ENCODE data around the gene GALNT9.

GALNT9 gene

DNA sequence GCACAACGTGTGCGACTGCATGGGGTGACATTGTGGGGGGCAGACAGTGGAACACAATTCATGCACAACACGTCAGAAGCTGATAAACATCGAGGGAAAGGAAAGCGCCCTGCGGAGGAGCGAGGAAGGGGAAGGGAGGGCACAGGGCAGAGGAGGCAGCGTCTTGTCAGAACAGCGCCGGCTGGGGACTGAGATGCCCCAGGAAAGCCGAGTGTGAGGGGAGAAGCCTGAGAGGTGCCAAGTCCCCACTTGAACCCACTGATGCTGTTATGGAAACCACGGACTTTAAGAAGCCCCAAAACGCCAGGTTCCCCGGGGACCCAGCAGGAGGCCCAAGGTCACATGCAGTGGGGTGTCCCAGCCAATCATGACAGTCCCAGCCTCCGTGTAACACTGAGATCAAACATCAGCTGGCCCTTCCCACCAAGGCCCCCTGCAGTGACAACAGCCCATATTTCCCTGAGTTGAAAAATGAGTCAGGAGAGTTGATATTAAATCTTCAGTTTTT is 70.0 kb downstream of the GALNT9 start:
- TF ChIP-seq, protein P1, sequence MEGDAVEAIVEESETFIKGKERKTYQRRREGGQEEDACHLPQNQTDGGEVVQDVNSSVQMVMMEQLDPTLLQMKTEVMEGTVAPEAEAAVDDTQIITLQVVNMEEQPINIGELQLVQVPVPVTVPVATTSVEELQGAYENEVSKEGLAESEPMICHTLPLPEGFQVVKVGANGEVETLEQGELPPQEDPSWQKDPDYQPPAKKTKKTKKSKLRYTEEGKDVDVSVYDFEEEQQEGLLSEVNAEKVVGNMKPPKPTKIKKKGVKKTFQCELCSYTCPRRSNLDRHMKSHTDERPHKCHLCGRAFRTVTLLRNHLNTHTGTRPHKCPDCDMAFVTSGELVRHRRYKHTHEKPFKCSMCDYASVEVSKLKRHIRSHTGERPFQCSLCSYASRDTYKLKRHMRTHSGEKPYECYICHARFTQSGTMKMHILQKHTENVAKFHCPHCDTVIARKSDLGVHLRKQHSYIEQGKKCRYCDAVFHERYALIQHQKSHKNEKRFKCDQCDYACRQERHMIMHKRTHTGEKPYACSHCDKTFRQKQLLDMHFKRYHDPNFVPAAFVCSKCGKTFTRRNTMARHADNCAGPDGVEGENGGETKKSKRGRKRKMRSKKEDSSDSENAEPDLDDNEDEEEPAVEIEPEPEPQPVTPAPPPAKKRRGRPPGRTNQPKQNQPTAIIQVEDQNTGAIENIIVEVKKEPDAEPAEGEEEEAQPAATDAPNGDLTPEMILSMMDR (conservative IDR thresholded peaks at IDR 0.05; ENCODE audit: control insufficient read depth, insufficient read depth, low read depth, low read length) = no peak
- no peak overlapping the region for H3K4me3 ChIP-seq (ENCODE audit: control insufficient read depth, low read depth, low read length)
- DNase-seq (ENCODE audit: low read depth) = no peak

DNA sequence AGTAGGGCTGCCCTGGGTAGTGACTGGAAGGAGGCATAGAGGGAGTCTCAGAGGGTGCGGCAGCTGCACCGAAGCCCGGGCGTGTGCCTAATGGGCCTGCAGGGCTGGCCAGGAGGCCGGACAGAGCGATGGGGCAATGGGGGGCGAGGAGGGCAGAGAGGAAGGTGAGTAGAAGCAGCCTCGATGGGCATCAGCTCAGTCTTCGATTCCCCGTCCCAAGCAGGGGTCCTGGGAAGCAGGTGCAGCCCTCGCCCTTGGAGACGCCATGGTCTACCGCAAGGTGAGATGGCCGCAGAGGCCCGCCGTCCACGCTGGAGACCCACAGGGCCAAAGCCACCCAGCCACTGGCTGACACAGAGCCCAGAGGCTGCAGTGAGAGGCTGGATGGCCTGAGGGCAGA is 70.8 kb downstream of the GALNT9 start:
- H3K4me3 ChIP-seq (ENCODE audit: control insufficient read depth, low read depth, low read length) = no peak overlapping the region
- no peak for DNase-seq (ENCODE audit: low read depth)
- TF ChIP-seq, protein P1 (conservative IDR thresholded peaks at IDR 0.05; ENCODE audit: control insufficient read depth, insufficient read depth, low read depth, low read length) = no peak

DNA sequence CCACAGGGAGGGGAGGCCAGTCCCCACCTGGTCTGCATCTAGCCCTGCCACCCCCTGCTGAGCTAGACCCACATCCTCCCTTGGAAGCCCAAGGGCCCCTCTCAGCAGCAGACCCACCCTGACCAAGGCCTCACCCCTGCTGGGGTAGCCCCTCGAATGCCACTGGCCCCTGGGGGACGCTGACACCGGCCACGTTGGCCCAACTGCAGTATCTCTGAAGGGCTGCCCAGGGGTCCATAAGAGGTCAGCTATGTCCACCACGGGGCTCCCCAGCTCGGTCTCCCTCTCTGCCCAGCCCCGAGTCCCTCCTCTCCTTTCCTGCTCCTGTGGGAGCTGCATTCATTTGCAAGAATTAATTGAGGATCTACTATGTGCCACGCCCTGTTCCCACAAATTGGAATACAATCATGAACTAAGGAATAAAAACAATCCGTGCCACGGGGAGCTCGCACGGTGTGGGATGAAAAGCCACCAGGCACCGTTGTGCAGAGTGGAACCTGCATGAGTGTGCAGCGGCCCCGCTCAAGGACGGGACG is 71.4 kb downstream of the GALNT9 start:
- no peak for DNase-seq (ENCODE audit: low read depth)
- H3K4me3 ChIP-seq (ENCODE audit: control insufficient read depth, low read depth, low read length) = no peak overlapping the region
- TF ChIP-seq, protein P1 (conservative IDR thresholded peaks at IDR 0.05; ENCODE audit: control insufficient read depth, insufficient read depth, low read depth, low read length) = no peak

DNA sequence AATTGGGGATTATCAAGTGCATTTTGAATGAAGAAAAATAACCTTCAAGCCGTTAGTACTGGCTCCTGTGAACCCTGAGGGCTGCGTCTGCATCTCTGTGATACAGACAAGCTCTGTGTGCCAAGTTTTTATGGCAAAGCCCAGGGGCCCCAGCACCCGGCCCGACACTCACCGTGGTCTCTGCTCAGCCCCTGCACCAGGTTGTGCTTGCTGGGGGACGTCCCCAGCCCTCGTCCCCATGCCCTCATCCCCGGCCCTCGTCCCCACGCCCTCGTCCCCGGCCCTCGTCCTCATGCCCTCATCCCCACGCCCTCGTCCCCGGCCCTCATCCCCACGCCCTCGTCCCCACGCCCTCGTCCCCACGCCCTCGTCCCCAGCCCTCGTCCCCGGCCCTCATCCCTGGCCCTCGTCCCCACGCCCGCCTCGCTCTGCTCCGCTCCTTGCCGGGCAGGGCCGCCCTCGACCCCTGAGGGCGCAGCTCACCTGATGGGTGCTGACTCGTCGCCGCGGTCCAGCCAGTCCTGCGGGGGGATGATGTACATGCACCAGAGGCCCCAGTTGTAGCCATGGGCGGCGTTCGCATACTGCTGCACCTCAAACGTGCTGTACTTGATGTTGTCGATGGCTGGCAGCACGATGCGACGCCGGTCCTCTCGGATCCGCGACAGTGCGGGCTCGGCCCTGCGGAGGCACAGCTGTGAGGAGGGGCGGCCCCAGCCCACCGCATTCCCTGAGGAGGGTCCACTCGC is 72.0 kb downstream of the GALNT9 start:
- H3K4me3 ChIP-seq (ENCODE audit: control insufficient read depth, low read depth, low read length) = no peak overlapping the region
- no peak for DNase-seq (ENCODE audit: low read depth)
- TF ChIP-seq, protein P1 (conservative IDR thresholded peaks at IDR 0.05; ENCODE audit: control insufficient read depth, insufficient read depth, low read depth, low read length) = no peak

DNA sequence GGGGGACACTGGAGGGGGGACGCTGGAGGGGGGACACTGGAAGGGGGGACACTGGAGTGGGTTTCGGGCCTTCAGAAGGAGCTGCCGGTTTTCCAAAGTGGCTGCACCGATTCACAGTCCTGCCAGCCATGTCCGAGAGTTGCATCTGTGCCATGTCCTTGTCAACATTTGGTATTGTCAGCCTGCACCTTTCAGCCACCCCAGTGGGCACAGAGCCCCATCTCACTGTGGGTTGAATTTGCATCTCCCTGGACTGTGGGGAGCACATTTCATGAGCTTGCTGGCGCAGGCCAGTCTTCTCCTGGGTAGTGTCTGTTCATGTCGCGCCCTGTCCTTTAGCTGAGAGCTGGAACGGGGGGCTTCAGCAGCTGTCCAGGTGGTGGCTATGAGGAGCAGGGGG is 72.7 kb downstream of the GALNT9 start:
- H3K4me3 ChIP-seq (ENCODE audit: control insufficient read depth, low read depth, low read length) = no peak overlapping the region
- DNase-seq (ENCODE audit: low read depth) = no peak
- TF ChIP-seq, protein P1 (conservative IDR thresholded peaks at IDR 0.05; ENCODE audit: control insufficient read depth, insufficient read depth, low read depth, low read length) = no peak

DNA sequence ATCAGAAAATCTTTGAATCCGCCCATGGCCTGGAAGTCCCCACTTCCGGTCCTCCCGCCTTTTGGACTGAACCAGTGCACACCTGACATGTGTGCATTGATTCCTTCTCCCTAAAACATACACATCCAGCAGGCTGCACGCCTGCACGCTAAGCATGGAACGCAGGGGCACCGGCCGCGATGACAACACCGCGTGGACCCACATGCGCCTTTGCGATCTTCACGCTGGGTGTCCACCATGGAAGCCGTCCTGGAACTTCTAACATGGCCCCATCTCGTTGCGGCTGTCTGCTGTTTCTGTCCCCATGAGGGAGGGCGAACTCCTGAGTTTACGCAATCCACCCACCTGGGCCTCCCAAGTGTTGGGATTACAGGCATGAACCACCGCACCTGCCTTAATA is 73.7 kb downstream of the GALNT9 start:
- TF ChIP-seq, protein P1 (conservative IDR thresholded peaks at IDR 0.05; ENCODE audit: control insufficient read depth, insufficient read depth, low read depth, low read length) = no peak
- no peak overlapping the region for H3K4me3 ChIP-seq (ENCODE audit: control insufficient read depth, low read depth, low read length)
- DNase-seq (ENCODE audit: low read depth) = no peak

Data from fibroblast of mammary gland (primary cell).